Prostate gland (tissue), 2 donors: ENCODE results near the gene RFX2.

ENCODE experiments used
- CTCF ChIP-seq, 4 experiments: fragments of 200-600 bp in 2 of 4; fragments of 450-650 bp in 2 of 4; sonication (generic) in 2 of 4; IDR thresholded peaks; 1 replicate in 3 of 4; 2 replicates in 1 of 4; pipeline ENCODE4 v1.5.1; 2016 to 2019; ENCODE audit warnings: antibody characterized with exemption in 4 of 4, mild to moderate bottlenecking in 2 of 4, moderate library complexity in 2 of 4
- POLR2A ChIP-seq: fragments of 450-650 bp; IDR thresholded peaks from one replicate; pipeline ENCODE4 v1.6.1; 2016; ENCODE audit warnings: antibody characterized with exemption, mild to moderate bottlenecking
- POLR2AphosphoS5 ChIP-seq: sonication (generic); formaldehyde crosslinking; IDR thresholded peaks from one replicate; pipeline ENCODE4 v1.6.1; 2017; ENCODE audit warnings: antibody characterized with exemption

- TF ChIP-seq CTCF (IDR thresholded peaks at IDR 0.05): no peak
- no peak for TF ChIP-seq POLR2A
- no peak for TF ChIP-seq POLR2AphosphoS5
Measured at GRCh38 chr19:6116749-6117430, 6.6 kb upstream of the RFX2 start.
